ENCODE measurements around the gene PLB1. TPM values are rescaled to one million over a fixed set of nuclear protein-coding genes. Genes with fewer than 3 reads are reported as not detected.

PLB1 gene
- polyA plus RNA-seq, 1 donor from 2014 or later: 2.8 TPM

GRCh38 chr2:28637066-28638047 is 141.5 kb downstream of the PLB1 start:
- Histone ChIP-seq H3K27me3 (ENCODE audit: insufficient read depth, low read depth, low read length) (no peaks in the 10 kb centered on the region), H3K79me2 (replicated peaks; ENCODE audit: insufficient read depth, low read length) (no peaks in the 10 kb centered on the region), H3K36me3 (ENCODE audit: insufficient read depth, low read length) (no peaks in the 10 kb centered on the region), H3K9me3 (ENCODE audit: low read length) (no peaks in the 10 kb centered on the region), H3K9me2 (ENCODE audit: insufficient read depth, low read length) (no peaks in the 10 kb centered on the region), H3K27ac (ENCODE audit: low read length) (no peak overlapping the region), H4K20me1 (ENCODE audit: insufficient read depth) (no peaks in the 10 kb centered on the region), H2AFZ (ENCODE audit: low read depth, low read length) (no peak overlapping the region), H3K9ac (ENCODE audit: low read length) (no peak overlapping the region), H3K4me2 (ENCODE audit: low read length) (no peak overlapping the region), H3K4me3 (ENCODE audit: low read length) (no peak overlapping the region), H3F3A (ENCODE audit: insufficient read depth, low read length, poor library complexity, severe bottlenecking) (no peaks in the 10 kb centered on the region)
- TF ChIP-seq EP300 (conservative IDR thresholded peaks at IDR 0.05; ENCODE audit: poor library complexity, severe bottlenecking) (no peak), EZH2 (IDR thresholded peaks at IDR 0.05; ENCODE audit: borderline replicate concordance, insufficient read depth, low read length, poor library complexity, severe bottlenecking) (no peak), REST (IDR thresholded peaks at IDR 0.05; ENCODE audit: borderline replicate concordance) (no peak), RAD21 (conservative IDR thresholded peaks at IDR 0.05) (no peak), TAF1 (IDR thresholded peaks at IDR 0.05; ENCODE audit: low read depth) (no peak), CTCF (IDR thresholded peaks at IDR 0.05; ENCODE audit: poor library complexity, severe bottlenecking) (no peak), MXI1 (conservative IDR thresholded peaks at IDR 0.05; ENCODE audit: poor library complexity, severe bottlenecking) (no peak), SMC3 (conservative IDR thresholded peaks at IDR 0.05; ENCODE audit: poor library complexity) (no peak), POLR2AphosphoS5 (IDR thresholded peaks at IDR 0.05) (no peak)

- TF ChIP-seq POLR2AphosphoS5 (IDR thresholded peaks at IDR 0.05) (no peak), MXI1 (conservative IDR thresholded peaks at IDR 0.05; ENCODE audit: poor library complexity, severe bottlenecking) (no peak), CTCF (IDR thresholded peaks at IDR 0.05; ENCODE audit: poor library complexity, severe bottlenecking) (no peak), SMC3 (conservative IDR thresholded peaks at IDR 0.05; ENCODE audit: poor library complexity) (no peak), EP300 (conservative IDR thresholded peaks at IDR 0.05; ENCODE audit: poor library complexity, severe bottlenecking) (no peak), TAF1 (IDR thresholded peaks at IDR 0.05; ENCODE audit: low read depth) (no peak), EZH2 (IDR thresholded peaks at IDR 0.05; ENCODE audit: borderline replicate concordance, insufficient read depth, low read length, poor library complexity, severe bottlenecking) (no peak), REST (IDR thresholded peaks at IDR 0.05; ENCODE audit: borderline replicate concordance) (no peak), RAD21 (conservative IDR thresholded peaks at IDR 0.05) (no peak)
- H3F3A ChIP-seq (ENCODE audit: insufficient read depth, low read length, poor library complexity, severe bottlenecking): no peaks in the 10 kb centered on the region
- H3K79me2 ChIP-seq (replicated peaks; ENCODE audit: insufficient read depth, low read length): no peaks in the 10 kb centered on the region
Observed at GRCh38 chr2:28638102-28638501, 142.2 kb downstream of the PLB1 start.

More at GRCh38 chr2:28638102-28638501, 142.2 kb downstream of the PLB1 start:
- H3K9me3 ChIP-seq (ENCODE audit: low read length): no peaks in the 10 kb centered on the region
- no peaks in the 10 kb centered on the region for H3K9me2 ChIP-seq (ENCODE audit: insufficient read depth, low read length)
- H3K27me3 ChIP-seq (ENCODE audit: insufficient read depth, low read depth, low read length): no peaks in the 10 kb centered on the region
- no peak overlapping the region for H3K9ac ChIP-seq (ENCODE audit: low read length)
- H3K4me3 ChIP-seq (ENCODE audit: low read length): no peak overlapping the region
- no peak overlapping the region for H3K27ac ChIP-seq (ENCODE audit: low read length)
- H3K4me2 ChIP-seq (ENCODE audit: low read length): no peak overlapping the region
- H3K36me3 ChIP-seq (ENCODE audit: insufficient read depth, low read length): no peaks in the 10 kb centered on the region
- no peak overlapping the region for H2AFZ ChIP-seq (ENCODE audit: low read depth, low read length)
- H4K20me1 ChIP-seq (ENCODE audit: insufficient read depth): no peaks in the 10 kb centered on the region

Measured in neural cell (in vitro differentiated cells).